CD8-positive, alpha-beta memory T cell (primary cell): Measurements from ENCODE around the gene WDR62. TPM values are rescaled to one million over a fixed set of nuclear protein-coding genes. Genes with fewer than 3 reads are reported as not detected.

Experiments used
- CTCF ChIA-PET: fragments of 350-600 bp; sonication (Branson Sonifier 250); formaldehyde crosslinking; loops from one replicate; lab custom pipeline; 2021; ENCODE audit warnings: antibody characterized with exemption; lab: Charles Lee
- POLR2A ChIA-PET: fragments of 350-600 bp; sonication (Branson Sonifier 250); formaldehyde crosslinking; loops from one replicate; lab custom pipeline; 2021; ENCODE audit warnings: antibody characterized with exemption; lab: Charles Lee
- DNase-seq, 5 donors: peaks; one replicate each; pipeline versions ENCODE4 v3.0.0 to v3.0.0-alpha.2; 2020 to 2022; ENCODE audit warnings: mixed read lengths in 1 of 5
- H3K27ac ChIP-seq: one replicate; pipeline ENCODE4 v1.7.0; 2013; ENCODE audit warnings: low read depth, mild to moderate bottlenecking, low read length, moderate library complexity
- H3K27me3 ChIP-seq: 2 replicates; pipeline ENCODE4 v1.7.0; 2013; ENCODE audit warnings: low read length, mild to moderate bottlenecking; ENCODE audit not compliant: insufficient read depth, poor library complexity, severe bottlenecking
- H3K36me3 ChIP-seq: 2 replicates; pipeline ENCODE4 v1.7.0; 2013; ENCODE audit warnings: mild to moderate bottlenecking, low read length, moderate library complexity; ENCODE audit not compliant: insufficient read depth
- H3K4me1 ChIP-seq: 2 replicates; pipeline ENCODE4 v1.7.0; 2013; ENCODE audit warnings: mild to moderate bottlenecking, low read length, moderate library complexity; ENCODE audit not compliant: insufficient read depth
- H3K4me3 ChIP-seq: 2 replicates; pipeline ENCODE4 v1.7.0; 2013; ENCODE audit warnings: mild to moderate bottlenecking, low read length
- H3K9me3 ChIP-seq: 2 replicates; pipeline ENCODE4 v1.7.0; 2013; ENCODE audit warnings: mild to moderate bottlenecking, low read length
- H3K27ac Mint-ChIP-seq, 8 donors: one replicate each; pipeline ENCODE4 v1.8.0; 2020 to 2021; ENCODE audit warnings: mixed read lengths in 8 of 8, mild to moderate bottlenecking in 6 of 8, inconsistent platforms in 3 of 8, moderate library complexity in 3 of 8
- H3K27me3 Mint-ChIP-seq, 2 donors: one replicate each; pipeline ENCODE4 v1.8.0; 2020 to 2021; ENCODE audit warnings: mixed read lengths in 2 of 2, mild to moderate bottlenecking in 1 of 2, moderate library complexity in 1 of 2
- H3K36me3 Mint-ChIP-seq, 3 donors: one replicate each; pipeline ENCODE4 v1.8.0; 2020 to 2021; ENCODE audit warnings: mixed read lengths in 3 of 3, inconsistent platforms in 1 of 3, mild to moderate bottlenecking in 1 of 3
- H3K4me1 Mint-ChIP-seq, 3 donors: one replicate each; pipeline ENCODE4 v1.8.0; 2020 to 2021; ENCODE audit warnings: mixed read lengths in 3 of 3, inconsistent platforms in 1 of 3, mild to moderate bottlenecking in 1 of 3
- H3K4me3 Mint-ChIP-seq, 7 donors: one replicate each; pipeline ENCODE4 v1.8.0; 2020 to 2021; ENCODE audit warnings: mixed read lengths in 7 of 7, mild to moderate bottlenecking in 6 of 7, moderate library complexity in 4 of 7, inconsistent platforms in 2 of 7
- H3K9me3 Mint-ChIP-seq, 5 donors: one replicate each; pipeline ENCODE4 v1.8.0; 2020 to 2022; ENCODE audit warnings: mixed read lengths in 5 of 5, mild to moderate bottlenecking in 3 of 5, moderate library complexity in 2 of 5, inconsistent platforms in 1 of 5
- polyA plus RNA-seq: library from polyadenylated mRNA; unstranded; fragments of 300-500 nt; fragmentation: Illumina TruSeq; gene quantifications from one replicate; pipeline ENCODE4 v1.2.3, GENCODE V29; 2021
- total RNA-seq, 2 experiments: library from RNA; stranded (reverse); gene quantifications; one replicate each; pipeline ENCODE4 v1.2.3, GENCODE V29; 2021

The WDR62 gene
- total and polyA plus RNA-seq, 3 experiments from 2014 or later = 0.37 to 15.8 (median 15.7) TPM

DNA sequence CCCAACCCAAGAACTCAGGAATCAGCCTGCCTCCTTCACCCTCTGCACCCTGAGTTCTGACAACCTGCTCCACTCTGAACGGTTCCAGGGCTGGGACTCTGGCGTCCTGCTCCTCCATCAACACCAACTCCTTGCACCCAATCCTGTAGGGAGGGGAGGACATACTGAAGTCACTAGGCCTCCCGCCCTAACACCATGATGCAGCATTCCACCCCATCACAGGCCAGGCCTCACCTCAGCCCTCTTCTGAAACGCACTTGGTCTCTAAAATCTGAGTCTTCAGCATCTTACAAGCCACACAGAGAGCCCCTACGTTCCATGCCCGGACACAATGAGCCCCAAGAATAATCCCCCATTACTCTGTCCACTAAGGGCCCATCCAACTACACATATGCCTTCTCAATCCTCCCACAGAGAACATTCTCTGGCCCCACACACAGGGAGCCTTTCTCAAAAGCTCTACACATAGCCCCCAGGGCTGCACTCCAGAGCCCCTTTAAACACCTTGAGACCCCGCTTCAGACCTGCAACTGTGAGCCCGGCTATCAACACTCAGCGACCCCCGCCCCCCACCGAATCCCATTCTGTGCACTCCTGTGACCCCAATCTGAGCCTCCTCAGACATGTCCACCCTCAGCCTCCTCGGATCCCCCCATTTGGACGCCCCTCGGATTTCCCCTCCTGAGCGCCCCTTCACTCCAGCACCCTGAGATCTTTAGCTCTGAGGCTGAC lies 41.3 kb upstream of the WDR62 start:
- peaks cover 0 to 10% (median 2%) of the 10 kb centered on the region in 3 donors for H3K36me3 Mint-ChIP-seq
- ChIA-PET POLR2A (interaction anchor here (0.9 to 1.4 kb wide), 4 partner anchors 7 to 55 kb away, joined by 3 to 8 read pairs (median 4); partner anchors contain the start of gene THAP8), CTCF (interaction anchor here (0.8 to 1.4 kb wide), 5 partner anchors 40 to 115 kb away, joined by 3 to 5 read pairs (median 4); partner anchors contain the start of gene THAP8)
- Histone ChIP-seq H3K4me1 (peaks cover 23% of the 10 kb centered on the region), H3K9me3 (no peaks in the 10 kb centered on the region), H3K36me3 (no peaks in the 10 kb centered on the region), H3K27me3 (no peaks in the 10 kb centered on the region), H3K27ac (peak overlapping the region; percentile 86), H3K4me3 (peak overlapping the region; percentile 83)
- DNase-seq = no peak
- peak overlapping the region; percentile 86 to 99 (median 97) for H3K4me3 Mint-ChIP-seq
- H3K27me3 Mint-ChIP-seq = no peaks in the 10 kb centered on the region
- H3K9me3 Mint-ChIP-seq = no peaks in the 10 kb centered on the region
- peaks cover 41 to 50% (median 48%) of the 10 kb centered on the region in 3 donors for H3K4me1 Mint-ChIP-seq
- peak overlapping the region; percentile 68 to 99 (median 95) for H3K27ac Mint-ChIP-seq

DNA sequence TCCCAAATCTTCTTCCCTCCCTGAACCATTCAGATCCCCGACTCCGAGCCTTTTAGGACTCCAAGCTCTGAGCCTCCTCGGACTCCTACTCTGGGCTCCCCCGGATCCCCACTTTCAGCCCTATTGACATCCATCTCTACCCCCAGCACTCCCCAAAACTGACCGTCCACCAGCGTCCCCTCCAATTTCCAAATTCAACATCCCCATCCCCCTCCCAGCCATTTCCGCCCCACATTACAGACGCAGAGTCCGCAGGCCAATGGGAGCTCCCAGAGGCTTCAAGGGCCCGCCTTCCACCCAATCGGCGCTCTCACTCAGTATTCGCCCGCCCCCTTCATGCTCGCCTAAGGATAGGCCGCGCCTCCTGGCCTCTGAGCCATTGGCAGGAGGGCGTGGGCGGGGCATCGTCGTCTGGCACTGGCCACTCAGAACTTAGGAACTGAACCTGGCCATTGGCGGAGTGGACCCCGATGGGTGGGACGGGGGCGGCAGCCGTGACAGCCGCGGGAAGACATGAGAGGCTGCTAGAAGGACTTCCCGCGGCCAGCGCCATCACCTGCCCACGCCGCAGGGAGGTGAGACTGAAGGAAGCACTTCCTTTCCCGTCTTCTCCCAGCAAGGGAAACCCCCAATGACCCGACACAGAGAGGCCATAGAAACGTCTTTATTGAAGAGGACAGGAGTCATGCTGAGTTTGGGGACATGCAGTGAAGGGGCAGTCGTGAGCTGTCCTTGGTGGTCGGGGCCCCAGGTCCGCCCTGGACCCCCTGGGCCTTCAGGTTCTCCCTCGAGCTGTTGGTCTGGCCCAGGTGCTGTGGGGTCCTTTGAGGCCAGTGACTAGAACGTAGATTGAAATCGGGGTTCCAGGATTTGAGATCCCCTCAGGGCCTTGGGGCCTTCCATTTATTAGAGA lies 40.4 kb upstream of the WDR62 start, which contains the start of gene ALKBH6:
Gene ALKBH6 (minus strand): TSS at position 202 of the 913 bp plus-strand sequence. CDS start 816 bp downstream, outside the sequence.
- peaks cover 41 to 44% (median 43%) of the 10 kb centered on the region in 3 donors for H3K4me1 Mint-ChIP-seq
- Histone ChIP-seq H3K4me3 (peak within 1 kb of the TSS; percentile 83), H3K27me3 (no peaks in the 10 kb centered on the region), H3K27ac (peak within 1 kb of the TSS; percentile 86), H3K4me1 (peaks cover 17% of the 10 kb centered on the region), H3K9me3 (no peaks in the 10 kb centered on the region), H3K36me3 (no peaks in the 10 kb centered on the region)
- POLR2A ChIA-PET = interaction anchor here (0.7 to 1.4 kb wide), 5 partner anchors 8 to 55 kb away, joined by 3 to 8 read pairs (median 4); partner anchors contain the start of gene THAP8
- H3K4me3 Mint-ChIP-seq = peak within 1 kb of the TSS; percentile 86 to 99 (median 97)
- peaks cover 0 to 10% (median 2%) of the 10 kb centered on the region in 3 donors for H3K36me3 Mint-ChIP-seq
- H3K27ac Mint-ChIP-seq = peak within 1 kb of the TSS; percentile 68 to 99 (median 95)
- CTCF ChIA-PET = interaction anchor here (0.8 to 1.4 kb wide), 4 partner anchors 39 to 114 kb away, joined by 3 to 5 read pairs (median 4); partner anchors contain the start of gene THAP8
- DNase-seq = peak; percentile 97 to 99 (median 99)
- H3K27me3 Mint-ChIP-seq = no peaks in the 10 kb centered on the region
- no peaks in the 10 kb centered on the region for H3K9me3 Mint-ChIP-seq

DNA sequence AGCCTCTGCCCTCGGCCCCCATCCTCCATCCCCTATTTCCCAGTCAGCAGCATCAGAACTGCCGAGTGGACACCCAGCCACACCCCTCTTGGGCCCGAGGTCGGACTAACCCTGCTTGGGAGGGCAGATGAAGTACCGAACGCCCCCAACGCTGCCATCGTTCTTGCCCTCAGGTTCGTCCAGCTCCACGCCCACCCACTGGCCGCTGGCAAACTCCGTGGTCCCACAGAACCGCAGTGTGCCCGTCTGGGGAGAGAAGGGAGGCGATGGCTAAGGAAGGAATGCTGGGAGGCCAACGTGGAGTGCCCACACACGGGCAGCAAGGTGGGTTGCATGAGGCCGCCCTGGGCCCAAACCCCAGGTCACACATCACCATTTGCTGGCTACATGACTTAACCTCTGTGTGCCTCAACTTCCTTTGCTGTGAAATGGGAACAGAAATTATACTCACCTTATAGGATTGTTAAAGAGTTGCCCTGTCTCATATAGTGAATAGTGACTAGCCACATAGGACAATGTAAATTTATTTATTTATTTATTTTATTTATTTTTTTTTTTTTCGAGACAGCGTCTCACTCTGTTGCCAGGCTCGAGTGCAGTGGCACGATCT lies 35.5 kb upstream of the WDR62 start:
- POLR2A ChIA-PET = no interaction called here
- H3K4me3 ChIP-seq = no peak overlapping the region
- Mint-ChIP-seq H3K27ac (no peak overlapping the region), H3K4me3 (no peak overlapping the region), H3K9me3 (no peaks in the 10 kb centered on the region), H3K36me3 (peaks cover 6 to 30% (median 6%) of the 10 kb centered on the region in 3 donors), H3K27me3 (no peaks in the 10 kb centered on the region), H3K4me1 (peaks cover 14 to 18% (median 16%) of the 10 kb centered on the region in 3 donors)
- H3K36me3 ChIP-seq = no peaks in the 10 kb centered on the region
- H3K27ac ChIP-seq = no peak overlapping the region
- CTCF ChIA-PET = interaction anchor here (1.2 kb wide), 1 partner anchor 10 kb away, joined by 4 read pairs; the partner anchor contains the start of gene SYNE4
- H3K9me3 ChIP-seq = no peaks in the 10 kb centered on the region
- peaks cover 7% of the 10 kb centered on the region for H3K4me1 ChIP-seq
- no peaks in the 10 kb centered on the region for H3K27me3 ChIP-seq
- no peak for DNase-seq

DNA sequence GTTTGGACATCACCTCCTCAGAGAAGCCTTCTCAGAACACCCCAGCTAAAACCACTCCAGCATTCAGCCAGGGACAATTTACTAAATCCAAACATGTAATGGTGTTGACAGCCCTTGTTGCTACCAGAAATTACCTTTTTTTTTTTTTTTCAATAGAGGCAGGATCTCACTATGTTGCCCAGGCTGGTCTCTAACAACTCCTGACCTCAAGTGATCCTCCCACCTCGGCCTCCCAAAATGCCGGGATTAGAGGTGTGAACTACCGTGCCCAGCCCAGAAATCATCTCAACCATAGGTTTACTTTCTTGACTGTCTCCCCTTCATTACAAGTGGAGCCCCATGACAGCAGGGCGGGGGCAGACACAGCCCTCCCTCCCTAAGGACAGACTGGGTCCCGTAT lies 31.3 kb upstream of the WDR62 start:
- ChIA-PET CTCF (interaction anchor here (1.4 kb wide), 1 partner anchor 32 kb away, joined by 3 read pairs; no protein-coding TSS in a partner anchor), POLR2A (no interaction called here)
- Histone ChIP-seq H3K4me3 (no peak overlapping the region), H3K27ac (no peak overlapping the region), H3K9me3 (no peaks in the 10 kb centered on the region), H3K4me1 (no peaks in the 10 kb centered on the region), H3K27me3 (no peaks in the 10 kb centered on the region), H3K36me3 (no peaks in the 10 kb centered on the region)
- H3K4me3 Mint-ChIP-seq = no peak overlapping the region
- no peak for DNase-seq
- H3K36me3 Mint-ChIP-seq = peaks cover 5 to 31% (median 7%) of the 10 kb centered on the region in 3 donors
- H3K27me3 Mint-ChIP-seq = no peaks in the 10 kb centered on the region
- no peaks in the 10 kb centered on the region for H3K9me3 Mint-ChIP-seq
- no peaks in the 10 kb centered on the region for H3K4me1 Mint-ChIP-seq
- peak overlapping the region in 2 of 8 donors; percentile 37 to 66 for H3K27ac Mint-ChIP-seq

DNA sequence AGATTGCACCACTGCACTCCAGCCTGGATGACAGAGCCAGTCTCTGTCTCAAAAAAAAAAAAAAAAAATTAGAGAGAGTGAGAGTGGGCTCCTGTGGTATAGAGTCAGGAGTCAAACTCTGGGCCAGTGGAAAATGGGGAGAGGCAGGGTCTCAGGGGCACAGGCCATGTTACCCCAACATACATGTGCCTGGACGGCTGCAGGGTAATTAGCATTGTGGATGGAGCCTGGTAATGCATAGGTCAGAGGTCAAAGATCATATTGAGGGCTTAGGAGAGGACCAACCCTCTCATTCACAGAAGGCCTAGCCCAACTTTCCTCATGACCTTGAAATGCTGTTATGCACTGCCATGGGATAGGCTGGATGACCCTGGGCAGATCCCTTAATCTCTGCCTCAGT lies 29.2 kb upstream of the WDR62 start:
- Histone ChIP-seq H3K27me3 (no peaks in the 10 kb centered on the region), H3K4me3 (no peak overlapping the region), H3K27ac (no peak overlapping the region), H3K4me1 (no peaks in the 10 kb centered on the region), H3K9me3 (no peaks in the 10 kb centered on the region), H3K36me3 (no peaks in the 10 kb centered on the region)
- ChIA-PET CTCF (no interaction called here), POLR2A (no interaction called here)
- peaks cover 8 to 37% (median 11%) of the 10 kb centered on the region in 3 donors for H3K36me3 Mint-ChIP-seq
- no peaks in the 10 kb centered on the region for H3K4me1 Mint-ChIP-seq
- H3K27me3 Mint-ChIP-seq = peaks cover 0 to under 1% of the 10 kb centered on the region in 2 donors
- no peak overlapping the region for H3K4me3 Mint-ChIP-seq
- H3K9me3 Mint-ChIP-seq = no peaks in the 10 kb centered on the region
- no peak for DNase-seq
- H3K27ac Mint-ChIP-seq = no peak overlapping the region

DNA sequence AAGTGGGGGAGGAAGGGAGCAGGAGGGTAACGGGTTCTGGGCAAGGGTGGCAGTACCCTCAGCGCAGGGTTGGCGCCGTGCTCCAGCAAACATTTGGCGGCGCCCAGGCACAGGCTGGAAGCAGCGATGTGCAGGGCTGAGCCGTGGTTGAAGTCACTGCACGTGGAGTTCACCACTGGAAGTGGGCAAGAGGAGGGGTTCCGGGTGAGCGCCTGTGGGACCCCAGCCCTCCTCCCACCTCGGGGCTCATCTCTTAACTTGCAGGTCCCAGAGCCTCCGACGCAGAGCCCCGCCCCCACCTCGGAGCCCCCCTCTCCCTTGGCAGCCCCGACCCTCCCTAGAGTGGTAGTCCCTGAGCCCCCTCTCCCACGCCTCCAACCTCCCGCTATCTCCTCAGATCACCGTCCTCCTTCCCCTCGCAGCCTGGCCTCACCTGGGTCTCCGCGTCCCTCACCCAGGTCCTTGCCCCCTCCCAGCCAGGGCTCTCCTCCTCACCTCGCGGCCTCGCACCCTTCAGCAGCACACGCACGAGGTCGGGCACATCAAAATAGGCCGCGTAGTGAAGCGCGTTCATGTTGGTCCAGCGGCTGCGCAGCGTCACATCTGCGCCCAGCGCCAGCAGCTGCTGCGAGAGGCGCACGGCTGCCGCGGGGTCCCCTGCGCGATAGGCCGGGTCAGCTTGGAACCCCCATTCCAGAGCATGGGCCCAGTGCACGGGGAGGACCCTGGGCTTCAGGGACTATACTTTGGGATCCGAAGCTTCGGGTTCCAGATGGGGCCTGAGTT lies 28.4 kb upstream of the WDR62 start:
- Mint-ChIP-seq H3K27me3 (peaks cover 0 to 3% of the 10 kb centered on the region in 2 donors), H3K4me1 (peaks cover 0 to 2% (median 0%) of the 10 kb centered on the region in 3 donors), H3K4me3 (no peak overlapping the region), H3K27ac (peak overlapping the region in 1 of 8 donors; percentile 75), H3K9me3 (no peaks in the 10 kb centered on the region), H3K36me3 (peaks cover 11 to 34% (median 12%) of the 10 kb centered on the region in 3 donors)
- DNase-seq = no peak
- ChIA-PET CTCF (no interaction called here), POLR2A (no interaction called here)
- Histone ChIP-seq H3K27ac (no peak overlapping the region), H3K4me3 (no peak overlapping the region), H3K9me3 (no peaks in the 10 kb centered on the region), H3K4me1 (no peaks in the 10 kb centered on the region), H3K36me3 (no peaks in the 10 kb centered on the region), H3K27me3 (no peaks in the 10 kb centered on the region)

DNA sequence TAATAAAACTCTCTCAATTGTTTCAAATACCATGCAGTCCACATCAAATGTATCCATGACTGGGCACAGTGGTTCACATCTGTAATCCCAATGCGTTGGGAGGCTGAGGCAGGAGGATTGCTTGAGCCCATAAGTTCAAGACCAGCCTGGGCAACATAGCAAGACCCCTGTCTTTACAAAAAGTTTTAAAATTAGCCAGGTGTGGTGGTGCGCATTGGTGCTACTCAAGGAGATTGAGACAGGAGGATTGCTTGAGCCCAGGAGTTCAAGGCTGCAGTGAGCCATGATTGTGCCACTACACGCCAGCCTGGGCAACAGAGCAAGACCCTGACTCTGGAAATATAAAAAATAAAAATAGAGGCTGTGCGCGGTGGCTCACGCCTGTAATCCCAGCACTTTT lies 27.0 kb upstream of the WDR62 start:
- H3K36me3 Mint-ChIP-seq = peaks cover 11 to 27% (median 14%) of the 10 kb centered on the region in 3 donors
- H3K4me3 Mint-ChIP-seq = no peak overlapping the region
- peaks cover 0 to 8% of the 10 kb centered on the region in 2 donors for H3K27me3 Mint-ChIP-seq
- peaks cover 1 to 9% (median 7%) of the 10 kb centered on the region in 3 donors for H3K4me1 Mint-ChIP-seq
- CTCF ChIA-PET = no interaction called here
- Histone ChIP-seq H3K4me3 (no peak overlapping the region), H3K9me3 (no peaks in the 10 kb centered on the region), H3K27me3 (no peaks in the 10 kb centered on the region), H3K36me3 (no peaks in the 10 kb centered on the region), H3K27ac (no peak overlapping the region), H3K4me1 (no peaks in the 10 kb centered on the region)
- H3K27ac Mint-ChIP-seq = no peak overlapping the region
- POLR2A ChIA-PET = no interaction called here
- DNase-seq = no peak
- no peaks in the 10 kb centered on the region for H3K9me3 Mint-ChIP-seq
